GM10266 (cell line): ENCODE results near the gene NLGN4X.

Source experiments
- DNase-seq: peaks from one replicate; pipeline ENCODE4 v3.0.0; 2012; ENCODE audit errors: extremely low spot score
- CTCF ChIP-seq: IDR thresholded peaks from 2 replicates; pipeline ENCODE4 v1.5.1; 2012; ENCODE audit warnings: mild to moderate bottlenecking, low read depth; ENCODE audit not compliant: control insufficient read depth, insufficient read depth; ENCODE audit errors: missing control alignments

The NLGN4X gene

GRCh38 chrX:6021316-6022091 is 207.2 kb downstream of the NLGN4X start:
- DNase-seq, result peak; percentile 5
- TF ChIP-seq CTCF, result peak; percentile 77

- TF ChIP-seq CTCF, result no peak
These were observed 209.6 kb downstream of the NLGN4X start for GRCh38 chrX:6019076-6019475.

GRCh38 chrX:6015423-6015822 is 213.2 kb downstream of the NLGN4X start:
- TF ChIP-seq CTCF, result no peak

More at GRCh38 chrX:6019076-6019475, 209.6 kb downstream of the NLGN4X start:
- DNase-seq, result no peak

GRCh38 chrX:6012357-6012756 is 216.3 kb downstream of the NLGN4X start:
- no peak for TF ChIP-seq CTCF
- no peak for DNase-seq

More at GRCh38 chrX:6015423-6015822, 213.2 kb downstream of the NLGN4X start:
- no peak for DNase-seq

GRCh38 chrX:6005856-6006255 is 222.8 kb downstream of the NLGN4X start:
- DNase-seq, result no peak
- TF ChIP-seq CTCF, result no peak

GRCh38 chrX:6004529-6004928 is 224.1 kb downstream of the NLGN4X start:
- no peak for DNase-seq
- TF ChIP-seq CTCF, result no peak

- no peak for DNase-seq
- TF ChIP-seq CTCF, result no peak
These were observed 226.6 kb downstream of the NLGN4X start for GRCh38 chrX:6002056-6002455.
